Measurements from ENCODE around the gene C5orf63. TPM values are rescaled to one million over a fixed set of nuclear protein-coding genes. Genes with fewer than 3 reads are reported as not detected.

Gene C5orf63
- total and polyA plus RNA-seq, 9 of the 15 experiments (the other 6 are each of a cell fraction or from before 2014, with no cell fraction given) = 1.8 to 24.6 (median 6.2) TPM

GRCh38 chr5:127028822-127029457 is 44.4 kb downstream of the C5orf63 start:
- Histone ChIP-seq H3K79me2 (ENCODE audit: control insufficient read depth, insufficient read depth, low read length) (peaks cover 76% of the 10 kb centered on the region), H4K20me1 (replicated peaks; ENCODE audit: control insufficient read depth, insufficient read depth, low read length) (peaks cover 12% of the 10 kb centered on the region), H3K4me1 (replicated peaks in 1 of 2; ENCODE audit: control insufficient read depth in 2 of 2, insufficient read depth in 2 of 2, low read length in 2 of 2) (peaks cover 26 to 37% of the 10 kb centered on the region in 2 experiments), H3K36me3 (ENCODE audit: control insufficient read depth, insufficient read depth, low read length) (no peaks in the 10 kb centered on the region), H3K9ac (ENCODE audit: insufficient read depth in 1 of 2, low read depth in 2 of 2, low read length in 2 of 2) (peak overlapping the region; percentile 85 to 89; a peak in 3 of 4 replicates), H3K4me3 (peak overlapping the region; percentile 89), H3K27me3 (ENCODE audit: control insufficient read depth in 2 of 2, insufficient read depth in 2 of 2, low read length in 2 of 2) (no peaks in the 10 kb centered on the region), H3K27ac (ENCODE audit: extremely low read depth, low read depth, low read length) (peak overlapping the region; percentile 13; the same call in 2 of the 3 replicates), H3K4me2 (ENCODE audit: insufficient read depth, low read length) (peak overlapping the region; percentile 78), H3K9me3 (replicated peaks; ENCODE audit: control insufficient read depth, insufficient read depth, low read depth, low read length) (no peaks in the 10 kb centered on the region), H2AFZ (ENCODE audit: low read depth, low read length) (peak overlapping the region; percentile 27; the same call in 1 of the 2 replicates), H3K9me1 (ENCODE audit: control insufficient read depth, insufficient read depth, low read length) (no peaks in the 10 kb centered on the region)
- ChIA-PET POLR2A (interaction anchor here (0.6 to 2.2 kb wide), 16 partner anchors 9 to 251 kb away, joined by 3 to 11 read pairs (median 4); no protein-coding TSS in a partner anchor), CTCF (ENCODE audit: low intra/inter-chr PET ratio) (interaction anchor here (0.6 kb wide), 1 partner anchor 62 kb away, joined by 4 read pairs; no protein-coding TSS in a partner anchor)
- peak; percentile 27 for ATAC-seq
- BruUV-seq (replicated peaks) = no TSS peak
- intact Hi-C loops (cut with micrococcal nuclease) = loop anchor here (1.0 to 5.0 kb wide), 2 partner anchors 31 to 182 kb away; no protein-coding TSS in a partner anchor
- in situ Hi-C loops (cut with MboI) = no loop called here
- DNase-seq (ENCODE audit: extremely low read depth in 1 of 4, low spot score in 3 of 4) = peak in 2 of 4 experiments; percentile 32 to 70
- FAIRE-seq = peak; percentile 75
- WGBS (ENCODE audit: insufficient coverage, low coverage, missing lambda C conversion rate) = 2% methylated on average over 12 of the region's 12 CpGs
- TF ChIP-seq CTCF (IDR thresholded peaks at IDR 0.05 in 2 of 3, conservative IDR thresholded peaks at IDR 0.05 in 1 of 3; ENCODE audit: insufficient read depth in 2 of 3, low read depth in 1 of 3, low read length in 3 of 3) (0 out of 6 replicates have a peak, but pooled peaks of 2 of the 3 experiments have one; percentile 8 to 13), ATF2 (CRISPR knock-in tag; IDR thresholded peaks at IDR 0.05) (no peak), MEIS2 (IDR thresholded peaks at IDR 0.05; ENCODE audit: partially characterized antibody) (no peak), ZBTB40 (IDR thresholded peaks at IDR 0.05) (peak; percentile 42; the same call in 1 of the 2 replicates), ZBTB40 (CRISPR knock-in tag; IDR thresholded peaks at IDR 0.05) (no peak), NFRKB (IDR thresholded peaks at IDR 0.05; ENCODE audit: low read depth) (no peak)
